HL-60/S4 (cell line): ENCODE measurements around the gene HNRNPUL1.
"Not testable (repeated sequence)": the region's sequence is repeated elsewhere in the genome, so short reads cannot be mapped to it uniquely, and the experiment has no call there.

ENCODE experiments used
- in situ Hi-C: fragments of 300-500 bp; cut with MboI; formaldehyde crosslinking; loops from 2 replicates; pipeline ENCODE4 v1.14.3; 2022; ENCODE audit warnings: low sequenced_read_pairs

HNRNPUL1 gene

GRCh38 chr19:41263850-41264580, at the start of gene HNRNPUL1:
Gene HNRNPUL1 (plus strand): TSS chr19:41264372. CDS start chr19:41264504, 132 bp downstream.
- in situ Hi-C loops, result no loop called here

- in situ Hi-C loops, result no loop called here
Measured at GRCh38 chr19:41217741-41218140, 46.4 kb upstream of the HNRNPUL1 start.

GRCh38 chr19:41218249-41218614, 45.9 kb upstream of the HNRNPUL1 start:
- in situ Hi-C loops, result no loop called here

- in situ Hi-C loops, result no loop called here
Measured at GRCh38 chr19:41218615-41219507, 45.3 kb upstream of the HNRNPUL1 start, which contains the start of gene AXL. Gene AXL (plus strand): TSS chr19:41219223. CDS start chr19:41219393, 170 bp downstream.

- in situ Hi-C loops, result no loop called here
Measured at GRCh38 chr19:41219924-41220567, 44.1 kb upstream of the HNRNPUL1 start.

GRCh38 chr19:41220811-41221210, 43.4 kb upstream of the HNRNPUL1 start:
- in situ Hi-C loops, result no loop called here

GRCh38 chr19:41221514-41222205, 42.5 kb upstream of the HNRNPUL1 start:
- in situ Hi-C loops, result no loop called here

- in situ Hi-C loops, result no loop called here
Measured at GRCh38 chr19:41222240-41222639, 41.9 kb upstream of the HNRNPUL1 start.

- in situ Hi-C loops, result no loop called here
Measured at GRCh38 chr19:41223431-41224234, 40.5 kb upstream of the HNRNPUL1 start.

- in situ Hi-C loops, result no loop called here
Measured at GRCh38 chr19:41224632-41225031, 39.5 kb upstream of the HNRNPUL1 start.

- in situ Hi-C loops, result no loop called here
Measured at GRCh38 chr19:41225238-41226052, 38.7 kb upstream of the HNRNPUL1 start.

GRCh38 chr19:41226053-41226873, 37.9 kb upstream of the HNRNPUL1 start:
- in situ Hi-C loops, result no loop called here

- in situ Hi-C loops, result no loop called here
Measured at GRCh38 chr19:41226874-41227390, 37.2 kb upstream of the HNRNPUL1 start.

- in situ Hi-C loops, result no loop called here
Measured at GRCh38 chr19:41228486-41228885, 35.7 kb upstream of the HNRNPUL1 start.

GRCh38 chr19:41229338-41229737, 34.8 kb upstream of the HNRNPUL1 start:
- in situ Hi-C loops, result not testable (repeated sequence)

- in situ Hi-C loops, result no loop called here
Measured at GRCh38 chr19:41230067-41230857, 33.9 kb upstream of the HNRNPUL1 start.

GRCh38 chr19:41232686-41233085, 31.5 kb upstream of the HNRNPUL1 start:
- in situ Hi-C loops, result no loop called here
